OCI-LY7 (cell line): Measurements from ENCODE around the gene STYXL1. TPM values are rescaled to one million over a fixed set of nuclear protein-coding genes. Genes with fewer than 3 reads are reported as not detected.

Source experiments
- BruUV-seq: library from RNA; stranded (reverse); fragments of 400-500 nt; replicated peaks from 2 replicates; lab custom pipeline; 2021; lab: Mats Ljungman, UMichigan
- CTCF ChIA-PET: fragments of 300-600 bp; sonication (Branson Sonifier 250); formaldehyde crosslinking; loops from one replicate; lab custom pipeline; 2022; ENCODE audit warnings: antibody characterized with exemption; ENCODE audit not compliant: unreplicated experiment; lab: Charles Lee
- POLR2A ChIA-PET: fragments of 300-600 bp; sonication (Branson Sonifier 250); formaldehyde crosslinking; loops from one replicate; lab custom pipeline; 2022; ENCODE audit warnings: antibody characterized with exemption; lab: Charles Lee
- DNase-seq: peaks from one replicate; pipeline ENCODE4 v3.0.0-alpha.2; 2015; ENCODE audit warnings: low spot score
- H2AFZ ChIP-seq: fragments of 200-600 bp; sonication (generic), shearing (Covaris generic); 2 replicates; pipeline ENCODE4 v1.6.1; 2014; ENCODE audit warnings: mild to moderate bottlenecking, antibody characterized with exemption, low read length, moderate library complexity
- H3K27ac ChIP-seq: fragments of 200-600 bp; sonication (generic); 2 replicates; pipeline ENCODE4 v1.5.1; 2014; ENCODE audit warnings: mixed run types, low read depth, mild to moderate bottlenecking, moderate library complexity, low read length, inconsistent platforms; ENCODE audit not compliant: poor library complexity, severe bottlenecking
- H3K36me3 ChIP-seq: fragments of 200-600 bp; sonication (generic); 2 replicates; pipeline ENCODE4 v1.6.1; 2014; ENCODE audit warnings: mild to moderate bottlenecking, antibody characterized with exemption, low read length, moderate library complexity, mixed read lengths; ENCODE audit not compliant: insufficient read depth
- H3K4me1 ChIP-seq: fragments of 200-600 bp; sonication (generic); 2 replicates; pipeline ENCODE4 v1.5.1; 2014; ENCODE audit warnings: mild to moderate bottlenecking, low read length; ENCODE audit not compliant: insufficient read depth, poor library complexity, severe bottlenecking
- H3K4me2 ChIP-seq: fragments of 200-600 bp; sonication (generic); 2 replicates; pipeline ENCODE4 v1.6.1; 2014; ENCODE audit warnings: mild to moderate bottlenecking, low read length
- H3K4me3 ChIP-seq: fragments of 200-600 bp; sonication (generic); 2 replicates; pipeline ENCODE4 v1.5.1; 2014; ENCODE audit warnings: mild to moderate bottlenecking, low read depth, low read length; ENCODE audit not compliant: poor library complexity, severe bottlenecking
- H3K79me2 ChIP-seq: fragments of 200-600 bp; sonication (generic); 2 replicates; pipeline ENCODE4 v1.6.1; 2016; ENCODE audit warnings: low read depth, mild to moderate bottlenecking, low read length, moderate library complexity, mixed read lengths; ENCODE audit not compliant: insufficient read depth
- H3K9me2 ChIP-seq: fragments of 200-600 bp; sonication (generic); 2 replicates; pipeline ENCODE4 v1.6.1; 2016; ENCODE audit warnings: mild to moderate bottlenecking, low read length, mixed read lengths; ENCODE audit not compliant: insufficient read depth
- H3K9me3 ChIP-seq: fragments of 200-600 bp; sonication (generic); 2 replicates; pipeline ENCODE4 v1.6.1; 2014; ENCODE audit warnings: mild to moderate bottlenecking, mixed run types, low read length, mixed read lengths
- H4K20me1 ChIP-seq: fragments of 200-600 bp; sonication (generic); 2 replicates; pipeline ENCODE4 v1.6.1; 2014; ENCODE audit warnings: mild to moderate bottlenecking, antibody characterized with exemption, low read length, moderate library complexity, mixed read lengths; ENCODE audit not compliant: insufficient read depth
- EZH2phosphoT487 ChIP-seq: fragments of 200-600 bp; sonication (generic); IDR thresholded peaks from 2 replicates; pipeline ENCODE4 v1.6.1; 2018; ENCODE audit warnings: low read depth, borderline replicate concordance, mild to moderate bottlenecking, mixed run types, antibody characterized with exemption, low read length, moderate library complexity, mixed read lengths
- intact Hi-C: fragments of 100-400 bp; cut with micrococcal nuclease; formaldehyde crosslinking; loops from one replicate; pipeline ENCODE4 v1.10.0; 2022; ENCODE audit not compliant: unreplicated experiment
- total RNA-seq, 2 experiments: library from RNA; depleted of rRNA in 1 of 2; stranded (reverse); fragments of >200 nt in 1 of 2; shearing (Covaris generic) in 1 of 2; gene quantifications; 2 replicates each; pipeline ENCODE4 v1.2.3, GENCODE V29; 2014 to 2022
- TF ChIP-seq, protein P1 (sequence below): fragments of 200-600 bp; sonication (generic); conservative IDR thresholded peaks from 2 replicates; pipeline ENCODE4 v1.5.1; 2014; ENCODE audit warnings: mild to moderate bottlenecking, antibody characterized with exemption, low read length, moderate library complexity, mixed read lengths

The STYXL1 gene
- total RNA-seq, 2 experiments from 2014 or later = 27.6 to 37.4 TPM

GRCh38 chr7:76077435-76077834, 29.6 kb upstream of the STYXL1 start:
- H3K4me1 ChIP-seq = no peaks in the 10 kb centered on the region
- no peaks in the 10 kb centered on the region for H3K9me3 ChIP-seq
- no peaks in the 10 kb centered on the region for H4K20me1 ChIP-seq
- no peak overlapping the region for H3K4me3 ChIP-seq
- BruUV-seq = no TSS peak
- ChIA-PET CTCF (no interaction called here), POLR2A (no interaction called here)
- no peaks in the 10 kb centered on the region for H3K79me2 ChIP-seq
- TF ChIP-seq, protein P1, sequence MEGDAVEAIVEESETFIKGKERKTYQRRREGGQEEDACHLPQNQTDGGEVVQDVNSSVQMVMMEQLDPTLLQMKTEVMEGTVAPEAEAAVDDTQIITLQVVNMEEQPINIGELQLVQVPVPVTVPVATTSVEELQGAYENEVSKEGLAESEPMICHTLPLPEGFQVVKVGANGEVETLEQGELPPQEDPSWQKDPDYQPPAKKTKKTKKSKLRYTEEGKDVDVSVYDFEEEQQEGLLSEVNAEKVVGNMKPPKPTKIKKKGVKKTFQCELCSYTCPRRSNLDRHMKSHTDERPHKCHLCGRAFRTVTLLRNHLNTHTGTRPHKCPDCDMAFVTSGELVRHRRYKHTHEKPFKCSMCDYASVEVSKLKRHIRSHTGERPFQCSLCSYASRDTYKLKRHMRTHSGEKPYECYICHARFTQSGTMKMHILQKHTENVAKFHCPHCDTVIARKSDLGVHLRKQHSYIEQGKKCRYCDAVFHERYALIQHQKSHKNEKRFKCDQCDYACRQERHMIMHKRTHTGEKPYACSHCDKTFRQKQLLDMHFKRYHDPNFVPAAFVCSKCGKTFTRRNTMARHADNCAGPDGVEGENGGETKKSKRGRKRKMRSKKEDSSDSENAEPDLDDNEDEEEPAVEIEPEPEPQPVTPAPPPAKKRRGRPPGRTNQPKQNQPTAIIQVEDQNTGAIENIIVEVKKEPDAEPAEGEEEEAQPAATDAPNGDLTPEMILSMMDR = no peak
- TF ChIP-seq EZH2phosphoT487 = no peak
- H3K9me2 ChIP-seq = no peaks in the 10 kb centered on the region
- H3K4me2 ChIP-seq = no peak overlapping the region
- no peak for DNase-seq
- H3K36me3 ChIP-seq = no peaks in the 10 kb centered on the region
- intact Hi-C loops = no loop called here
- H3K27ac ChIP-seq = no peak overlapping the region
- no peak overlapping the region for H2AFZ ChIP-seq

GRCh38 chr7:76076995-76077394, 29.2 kb upstream of the STYXL1 start:
- no peak overlapping the region for H3K27ac ChIP-seq
- CTCF ChIA-PET = no interaction called here
- no peaks in the 10 kb centered on the region for H3K9me3 ChIP-seq
- TF ChIP-seq, protein P1 = no peak
- no peak for TF ChIP-seq EZH2phosphoT487
- no peaks in the 10 kb centered on the region for H3K9me2 ChIP-seq
- DNase-seq = no peak
- BruUV-seq = no TSS peak
- POLR2A ChIA-PET = no interaction called here
- H3K4me2 ChIP-seq = no peak overlapping the region
- H3K4me3 ChIP-seq = no peak overlapping the region
- no peak overlapping the region for H2AFZ ChIP-seq
- no peaks in the 10 kb centered on the region for H3K79me2 ChIP-seq
- intact Hi-C loops = no loop called here
- no peaks in the 10 kb centered on the region for H3K4me1 ChIP-seq
- no peaks in the 10 kb centered on the region for H4K20me1 ChIP-seq
- H3K36me3 ChIP-seq = no peaks in the 10 kb centered on the region

DNA sequence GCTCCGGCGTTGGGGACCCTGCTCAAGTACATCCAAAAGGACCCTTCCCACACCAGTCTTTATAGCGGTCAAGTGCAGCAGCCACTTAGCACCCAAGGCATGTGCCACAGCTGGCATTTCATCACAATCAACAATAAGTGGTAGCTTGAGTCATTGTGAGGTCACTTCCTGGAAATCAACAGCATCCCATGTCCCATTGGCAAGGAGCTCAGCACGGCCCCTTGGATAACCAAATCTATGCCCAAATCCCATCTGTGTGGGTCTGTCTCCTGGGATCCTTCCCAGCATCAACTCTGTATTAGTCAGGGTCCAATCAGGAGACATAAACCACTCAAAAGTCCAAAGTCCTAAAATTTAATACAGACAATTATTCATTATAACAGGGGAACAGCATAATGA, 27.2 kb upstream of the STYXL1 start:
- H4K20me1 ChIP-seq = no peaks in the 10 kb centered on the region
- TF ChIP-seq, protein P1 = no peak
- TF ChIP-seq EZH2phosphoT487 = no peak
- H3K4me1 ChIP-seq = no peaks in the 10 kb centered on the region
- no peak overlapping the region for H3K27ac ChIP-seq
- no peaks in the 10 kb centered on the region for H3K36me3 ChIP-seq
- CTCF ChIA-PET = interaction anchor here (0.6 kb wide), 1 partner anchor 120 kb away, joined by 3 read pairs; no protein-coding TSS in a partner anchor
- POLR2A ChIA-PET = interaction anchor here (0.5 kb wide), 1 partner anchor 95 kb away, joined by 3 read pairs; no protein-coding TSS in a partner anchor
- DNase-seq = no peak
- intact Hi-C loops = no loop called here
- no TSS peak for BruUV-seq
- no peak overlapping the region for H3K4me3 ChIP-seq
- no peak overlapping the region for H2AFZ ChIP-seq
- no peaks in the 10 kb centered on the region for H3K79me2 ChIP-seq
- no peaks in the 10 kb centered on the region for H3K9me3 ChIP-seq
- H3K4me2 ChIP-seq = no peak overlapping the region
- H3K9me2 ChIP-seq = no peaks in the 10 kb centered on the region
